OCI-LY3 (cell line): Measurements from ENCODE around the gene LINS1.

Experiments
- EZH2phosphoT487 ChIP-seq: fragments of 200-600 bp; shearing (Covaris generic); IDR thresholded peaks from 2 replicates; pipeline ENCODE4 v1.6.1; 2018; ENCODE audit warnings: antibody characterized with exemption, mixed run types, low read depth
- TF ChIP-seq, protein P1 (sequence below): fragments of 200-600, 300-600 bp; sonication (generic); IDR thresholded peaks from 2 replicates; pipeline ENCODE4 v1.5.1; 2014; ENCODE audit warnings: antibody characterized with exemption, low read length, low read depth

DNA sequence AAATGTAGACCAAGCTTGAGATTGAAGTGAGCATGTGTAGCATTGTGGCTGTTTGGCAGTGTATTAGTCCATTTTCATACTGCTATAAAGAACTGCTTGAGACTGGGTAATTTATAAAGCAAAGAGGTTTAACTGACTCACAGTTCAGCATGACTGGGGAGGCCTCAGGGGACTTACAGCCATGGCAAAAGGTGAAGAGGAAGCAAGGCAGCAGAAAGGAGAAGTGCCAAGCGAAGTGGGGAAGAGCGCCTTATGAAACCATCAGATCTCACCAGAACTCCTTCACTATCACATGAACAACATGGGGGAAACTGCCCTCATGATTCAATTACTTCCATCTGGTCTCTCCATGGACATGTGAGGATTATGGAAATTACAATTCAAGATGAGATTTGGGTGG is 64.7 kb downstream of the LINS1 start:
- TF ChIP-seq, protein P1, sequence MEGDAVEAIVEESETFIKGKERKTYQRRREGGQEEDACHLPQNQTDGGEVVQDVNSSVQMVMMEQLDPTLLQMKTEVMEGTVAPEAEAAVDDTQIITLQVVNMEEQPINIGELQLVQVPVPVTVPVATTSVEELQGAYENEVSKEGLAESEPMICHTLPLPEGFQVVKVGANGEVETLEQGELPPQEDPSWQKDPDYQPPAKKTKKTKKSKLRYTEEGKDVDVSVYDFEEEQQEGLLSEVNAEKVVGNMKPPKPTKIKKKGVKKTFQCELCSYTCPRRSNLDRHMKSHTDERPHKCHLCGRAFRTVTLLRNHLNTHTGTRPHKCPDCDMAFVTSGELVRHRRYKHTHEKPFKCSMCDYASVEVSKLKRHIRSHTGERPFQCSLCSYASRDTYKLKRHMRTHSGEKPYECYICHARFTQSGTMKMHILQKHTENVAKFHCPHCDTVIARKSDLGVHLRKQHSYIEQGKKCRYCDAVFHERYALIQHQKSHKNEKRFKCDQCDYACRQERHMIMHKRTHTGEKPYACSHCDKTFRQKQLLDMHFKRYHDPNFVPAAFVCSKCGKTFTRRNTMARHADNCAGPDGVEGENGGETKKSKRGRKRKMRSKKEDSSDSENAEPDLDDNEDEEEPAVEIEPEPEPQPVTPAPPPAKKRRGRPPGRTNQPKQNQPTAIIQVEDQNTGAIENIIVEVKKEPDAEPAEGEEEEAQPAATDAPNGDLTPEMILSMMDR = no peak
- no peak for TF ChIP-seq EZH2phosphoT487
